ENCODE results near the gene BHLHA15.

BHLHA15 gene

GRCh38 chr7:98249106-98249505 is 37.9 kb downstream of the BHLHA15 start:
- no peak for TF ChIP-seq CTCF (IDR thresholded peaks at IDR 0.05; ENCODE audit: low read depth, low read length, missing control alignments)
- no peak for DNase-seq (ENCODE audit: extremely low read depth, low read depth)
- no peak overlapping the region for H3K4me3 ChIP-seq (replicated peaks; ENCODE audit: low read depth, low read length)

- H3K4me3 ChIP-seq (replicated peaks; ENCODE audit: low read depth, low read length), result no peak overlapping the region; the same call in 1 of the 2 replicates
- no peak for TF ChIP-seq CTCF (IDR thresholded peaks at IDR 0.05; ENCODE audit: low read depth, low read length, missing control alignments)
- no peak for DNase-seq (ENCODE audit: extremely low read depth, low read depth)
These were observed 39.5 kb downstream of the BHLHA15 start for GRCh38 chr7:98250789-98251188.

- TF ChIP-seq CTCF (IDR thresholded peaks at IDR 0.05; ENCODE audit: low read depth, low read length, missing control alignments), result no peak
- peak overlapping the region; percentile 86 for H3K4me3 ChIP-seq (replicated peaks; ENCODE audit: low read depth, low read length)
- no peak for DNase-seq (ENCODE audit: extremely low read depth, low read depth)
These were observed 40.0 kb downstream of the BHLHA15 start for GRCh38 chr7:98251231-98251600.

- TF ChIP-seq CTCF (IDR thresholded peaks at IDR 0.05; ENCODE audit: low read depth, low read length, missing control alignments), result no peak
- peak within 1 kb of the TSS; percentile 86 for H3K4me3 ChIP-seq (replicated peaks; ENCODE audit: low read depth, low read length)
- DNase-seq (ENCODE audit: extremely low read depth, low read depth), result peak; percentile 50
These were observed 40.6 kb downstream of the BHLHA15 start, which contains the start of gene TECPR1 for GRCh38 chr7:98251601-98252424. TSS of gene TECPR1 (minus strand) at chr7:98252232. CDS start at chr7:98246146, 6,086 bp downstream.

GRCh38 chr7:98252425-98253054 is 41.3 kb downstream of the BHLHA15 start:
- H3K4me3 ChIP-seq (replicated peaks; ENCODE audit: low read depth, low read length), result peak overlapping the region; percentile 86
- DNase-seq (ENCODE audit: extremely low read depth, low read depth), result no peak
- no peak for TF ChIP-seq CTCF (IDR thresholded peaks at IDR 0.05; ENCODE audit: low read depth, low read length, missing control alignments)

GRCh38 chr7:98254516-98254915 is 43.3 kb downstream of the BHLHA15 start:
- no peak for DNase-seq (ENCODE audit: extremely low read depth, low read depth)
- no peak for TF ChIP-seq CTCF (IDR thresholded peaks at IDR 0.05; ENCODE audit: low read depth, low read length, missing control alignments)
- H3K4me3 ChIP-seq (replicated peaks; ENCODE audit: low read depth, low read length), result no peak overlapping the region

Data from HFF-Myc (cell line).